Posterior vena cava (tissue), 2 donors: ENCODE results near the gene SERPINC1. TPM values are rescaled to one million over a fixed set of nuclear protein-coding genes. Genes with fewer than 3 reads are reported as not detected.
"Not testable (repeated sequence)": the region's sequence is repeated elsewhere in the genome, so short reads cannot be mapped to it uniquely, and the experiment has no call there.

Experiments
- DNase-seq: peaks from one replicate; pipeline ENCODE4 v3.0.0-alpha.2; 2020; ENCODE audit warnings: low spot score
- intact Hi-C, 2 donors: fragments of 100-400 bp; cut with DNase I; formaldehyde crosslinking; loops; one replicate each; pipeline versions ENCODE4 v1.14.1 to v1.14.2; 2022 to 2023
- long read RNA-seq, 2 donors: library from polyadenylated mRNA; unstranded; transcript quantifications; one replicate each; pipeline ENCODE4 v2.0.0, GENCODE V29; 2020 to 2021
- total RNA-seq, 2 donors: library from RNA; stranded (reverse); fragmentation: NEBNext Ultra II Directional; extraction: Animal tissue kit (Norgen Biotek cat#: 25700); gene quantifications; one replicate each; pipeline ENCODE4 v1.2.1, GENCODE V29; 2021
- donor health status: DM: yes; HTN: yes; CAD: no.
- donor health status: DM: yes; HTN: yes; CAD: no.

The SERPINC1 gene
- total RNA-seq, result under 1 TPM in 1 of 2 donors, not detected in 1; 0.65 TPM
- long read RNA-seq, donor 1, result 0 reads
- long read RNA-seq, donor 2, result 0 reads

DNA sequence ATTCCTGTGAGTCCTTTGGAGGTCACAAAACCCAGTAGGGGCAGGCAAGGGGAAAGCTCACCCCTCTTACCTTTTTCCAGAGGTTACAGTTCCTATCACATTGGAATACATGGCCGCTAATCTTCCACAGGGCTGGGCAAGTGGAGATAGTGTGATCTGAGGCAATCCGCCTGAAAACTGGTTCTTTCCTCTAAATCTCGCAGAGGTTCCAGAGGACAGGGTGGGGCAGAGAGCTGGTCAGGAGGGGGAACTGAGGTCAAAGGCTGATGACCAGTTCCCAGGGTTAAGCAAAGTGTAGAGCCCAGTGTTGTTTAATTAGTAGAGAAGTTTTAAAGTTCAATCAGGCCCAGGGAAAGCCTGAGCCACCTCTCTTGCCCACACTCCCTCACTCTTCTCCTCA lies at the start of gene SERPINC1:
Gene SERPINC1, minus strand, starts transcription at position 179 of the 400 bp plus-strand sequence. Its CDS starts 68 bp downstream, at position 111.
- intact Hi-C loops, result no loop called here
- DNase-seq, result no peak

DNA sequence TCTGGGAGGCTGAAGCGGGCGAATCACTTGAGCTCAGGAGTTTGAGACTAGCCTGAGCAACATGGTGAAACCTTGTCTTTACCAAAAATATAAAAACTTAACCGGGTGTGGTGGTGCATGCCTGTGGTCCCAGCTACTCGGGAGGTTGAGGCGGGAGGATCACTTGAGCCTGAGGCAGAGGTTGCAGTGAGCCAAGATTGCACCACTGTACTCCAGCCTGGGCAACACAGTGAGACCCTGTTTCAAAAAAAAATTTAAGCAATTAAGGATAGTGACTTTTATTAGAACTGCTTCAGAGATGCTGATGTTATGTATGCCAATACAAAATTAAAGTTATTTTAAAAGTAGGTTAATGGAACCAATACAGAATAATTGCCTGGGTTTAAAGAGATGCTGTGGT lies 48.8 kb upstream of the SERPINC1 start:
- DNase-seq, intact Hi-C loops: not testable (repeated sequence)

DNA sequence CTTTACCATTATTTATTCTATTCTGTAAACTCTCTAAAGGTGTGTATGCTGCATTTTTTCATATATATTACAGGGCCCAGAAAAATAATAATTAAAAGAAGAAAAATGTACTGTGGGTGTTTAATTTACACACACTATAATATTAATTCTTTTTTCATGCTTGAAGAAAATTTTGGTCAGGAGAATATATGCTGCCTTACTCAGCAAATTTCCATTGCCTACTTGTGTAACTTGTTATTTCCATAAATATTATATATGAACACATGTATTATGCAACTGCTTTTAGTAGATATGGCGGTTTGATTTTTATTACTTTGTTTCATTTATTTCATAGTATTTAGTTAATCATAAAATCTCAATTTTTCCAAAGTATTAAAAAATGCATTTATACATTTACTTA lies 46.4 kb upstream of the SERPINC1 start:
- no peak for DNase-seq
- intact Hi-C loops, result no loop called here

DNA sequence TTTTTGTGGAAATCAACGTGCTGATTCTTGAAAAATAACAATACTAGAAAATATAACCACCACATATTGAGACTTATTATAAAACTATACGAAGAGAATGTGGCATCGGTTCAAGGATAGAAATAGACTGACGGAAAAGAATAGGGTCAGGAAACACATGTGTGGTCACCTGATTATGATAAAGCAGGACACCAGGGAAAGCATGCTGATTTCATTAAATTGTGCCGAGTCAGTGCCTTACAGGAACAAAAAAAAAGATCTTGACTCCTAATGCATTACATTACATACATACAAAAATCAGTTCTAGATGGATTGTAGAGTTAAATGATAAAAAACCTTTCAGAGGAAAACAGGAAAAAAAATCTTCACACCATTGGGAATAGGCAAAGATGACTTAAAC lies 43.5 kb upstream of the SERPINC1 start:
- intact Hi-C loops, result no loop called here
- DNase-seq, result no peak

DNA sequence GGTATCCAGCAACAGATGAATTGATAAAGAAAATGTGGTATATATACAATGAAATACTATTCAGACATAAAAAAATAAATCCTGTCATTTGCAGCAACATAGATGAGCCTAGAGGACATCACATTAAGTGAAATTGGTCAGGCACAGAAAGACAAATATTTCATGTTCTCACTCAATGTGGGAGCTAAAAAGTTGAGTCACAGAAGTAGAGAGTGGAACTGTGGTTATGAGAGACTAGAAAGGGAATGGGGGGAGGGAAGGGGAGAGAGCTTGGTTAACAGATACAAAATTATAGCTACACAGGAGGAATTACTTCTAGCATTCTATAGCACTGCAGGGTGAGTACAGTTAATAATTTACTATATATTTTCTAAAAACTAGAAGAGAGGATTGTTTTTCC lies 37.1 kb upstream of the SERPINC1 start:
- intact Hi-C loops, result no loop called here

DNA sequence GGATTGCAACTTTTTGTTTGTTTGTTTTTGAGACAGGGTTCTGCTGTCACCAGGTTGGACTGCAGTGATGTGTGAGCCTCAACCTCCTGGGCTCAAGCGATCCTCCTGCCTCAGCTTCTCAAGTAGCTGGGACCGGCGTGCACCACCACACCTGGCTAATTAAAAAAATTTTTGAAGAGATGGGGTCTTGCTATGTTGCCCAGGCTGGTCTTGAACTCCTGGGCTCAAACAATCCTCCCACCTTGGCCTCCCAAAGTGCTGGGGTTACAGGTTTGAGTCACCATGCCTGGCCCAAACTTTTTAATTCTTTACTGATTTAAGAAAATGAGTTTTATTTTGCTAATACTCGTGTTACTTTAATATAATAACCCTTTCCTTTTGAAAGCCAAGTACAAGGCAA lies 31.5 kb upstream of the SERPINC1 start:
- no peak for DNase-seq

More for the DNA sequence above, 37.1 kb upstream of the SERPINC1 start:
- DNase-seq, result no peak

DNA sequence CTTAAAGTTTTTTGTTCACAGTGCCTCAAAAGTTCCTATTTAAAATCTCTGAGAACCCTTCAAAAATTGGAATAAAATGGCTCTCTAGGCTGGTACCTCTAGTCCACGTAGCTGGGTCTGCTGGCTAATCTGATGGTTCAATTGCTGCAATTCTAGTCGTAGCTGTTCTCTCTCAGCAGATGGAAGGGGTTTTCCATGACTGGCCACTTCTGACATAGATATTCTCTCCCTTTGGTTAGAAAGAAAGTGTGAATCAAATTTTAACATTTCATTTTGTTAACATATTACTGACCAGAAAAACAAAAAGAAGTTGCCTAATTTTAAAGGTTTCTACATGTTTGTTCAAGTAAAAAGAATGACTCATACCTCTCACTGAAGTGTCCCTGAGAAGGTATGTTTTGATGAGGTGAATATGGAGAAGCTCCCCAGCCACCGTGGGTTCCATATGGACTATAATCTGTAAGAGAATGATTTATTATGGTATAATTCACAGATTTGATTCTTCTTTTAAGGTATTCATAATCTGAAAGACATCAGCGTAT lies 29.3 kb upstream of the SERPINC1 start:
- DNase-seq, result no peak
- intact Hi-C loops, result no loop called here

More for the DNA sequence above, 31.5 kb upstream of the SERPINC1 start:
- intact Hi-C loops, result no loop called here

DNA sequence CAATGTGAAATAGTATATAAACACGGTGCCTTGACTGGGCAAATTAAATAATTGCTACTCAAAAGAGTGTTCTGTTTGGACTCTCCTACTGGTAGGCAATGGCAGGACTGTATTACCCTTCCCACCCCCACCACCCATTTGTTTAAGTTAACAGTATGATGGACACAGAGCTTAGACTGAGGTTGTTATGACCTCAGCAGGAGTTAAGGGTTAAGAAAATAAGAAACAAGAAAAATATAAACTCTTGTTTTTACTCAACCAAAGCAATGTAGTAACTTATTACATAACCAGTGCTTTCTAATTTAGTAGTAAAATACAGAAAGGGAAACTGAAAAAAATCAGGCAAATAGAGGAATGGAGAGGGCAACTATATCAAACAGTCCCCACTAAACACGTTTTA lies 19.9 kb upstream of the SERPINC1 start:
- intact Hi-C loops, result no loop called here
- DNase-seq, result no peak

DNA sequence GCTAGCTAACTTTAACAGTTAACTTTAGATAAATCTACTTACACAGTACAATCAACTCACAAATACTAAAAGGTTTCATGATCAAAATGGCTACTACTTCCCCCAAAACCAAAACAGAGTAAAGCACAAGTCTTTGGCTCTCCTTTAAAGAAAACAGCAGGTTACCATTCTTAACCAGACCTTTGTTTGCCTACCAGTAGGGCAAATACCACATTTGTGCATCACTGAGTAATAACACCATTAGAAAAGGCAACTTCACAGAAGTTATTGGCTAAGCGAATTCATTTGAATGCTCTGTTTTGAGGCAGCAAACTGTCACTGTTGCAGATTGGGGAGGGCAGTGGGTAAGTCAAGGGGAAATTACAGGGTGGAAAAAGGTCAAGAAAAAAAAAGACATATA lies 17.3 kb upstream of the SERPINC1 start:
- intact Hi-C loops, result no loop called here
- no peak for DNase-seq

DNA sequence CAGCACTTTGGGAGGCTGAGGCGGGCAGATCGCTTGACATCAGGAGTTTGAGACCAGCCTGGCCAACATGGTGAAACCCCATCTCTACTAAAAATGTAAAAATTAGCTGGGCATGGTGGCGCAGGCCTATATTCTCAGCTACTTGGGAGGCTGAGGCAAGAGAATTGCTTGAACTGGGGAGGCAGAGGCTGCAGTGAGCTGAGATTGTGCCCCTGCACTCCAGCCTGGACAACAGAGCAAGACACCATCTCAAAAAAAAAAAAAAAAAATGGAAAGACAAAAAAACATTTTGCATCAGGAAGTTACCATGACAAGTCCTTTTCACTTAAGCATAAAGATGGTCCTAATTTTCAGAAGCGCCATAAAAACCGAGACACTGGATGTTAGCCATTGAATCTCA lies 13.4 kb upstream of the SERPINC1 start:
- DNase-seq, intact Hi-C loops: not testable (repeated sequence)

DNA sequence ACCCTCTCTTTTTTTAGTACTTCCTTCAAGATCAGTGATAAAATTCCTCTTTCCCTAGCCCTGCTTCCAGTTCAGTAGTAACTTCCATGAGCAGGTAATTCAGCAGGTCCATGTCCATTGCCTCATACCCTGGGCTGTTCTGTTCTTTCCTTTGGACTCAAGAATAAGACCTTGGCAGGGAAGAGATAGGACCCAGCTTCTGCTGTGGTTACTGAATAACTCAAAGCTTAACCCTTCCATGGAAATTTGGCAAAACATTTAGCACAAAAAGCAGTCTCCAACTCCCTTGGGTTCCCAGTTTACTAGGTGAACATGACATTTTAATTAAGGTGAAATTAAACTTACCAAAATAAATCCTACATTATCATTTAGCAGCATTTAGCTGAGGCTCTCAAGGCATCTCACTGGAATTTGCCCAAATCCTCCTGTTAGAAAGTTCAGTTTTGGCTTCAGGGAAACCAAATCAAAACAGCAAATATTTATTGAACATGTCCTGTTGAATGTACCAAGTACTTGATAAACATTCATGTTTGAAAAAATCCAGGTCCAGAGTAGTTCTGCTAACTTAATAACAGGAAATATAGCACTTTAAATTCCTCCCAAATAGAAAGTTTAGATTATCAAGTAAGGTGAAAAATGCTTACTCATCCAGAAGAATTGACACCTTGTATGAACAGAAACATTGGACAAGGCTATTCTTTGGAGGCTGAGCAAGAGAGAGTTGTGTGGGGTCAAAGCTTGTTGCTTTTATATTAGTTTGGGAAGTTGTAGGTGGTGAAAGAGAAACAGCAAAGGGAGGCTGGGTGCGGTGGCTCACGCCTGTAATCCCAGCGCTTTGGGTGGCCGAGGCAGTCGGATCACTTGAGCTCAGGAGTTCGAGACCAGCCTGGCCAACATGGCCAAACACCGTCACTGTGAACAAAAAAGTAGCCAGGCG lies 8.4 kb upstream of the SERPINC1 start:
- intact Hi-C loops, result no loop called here
- DNase-seq, result no peak

DNA sequence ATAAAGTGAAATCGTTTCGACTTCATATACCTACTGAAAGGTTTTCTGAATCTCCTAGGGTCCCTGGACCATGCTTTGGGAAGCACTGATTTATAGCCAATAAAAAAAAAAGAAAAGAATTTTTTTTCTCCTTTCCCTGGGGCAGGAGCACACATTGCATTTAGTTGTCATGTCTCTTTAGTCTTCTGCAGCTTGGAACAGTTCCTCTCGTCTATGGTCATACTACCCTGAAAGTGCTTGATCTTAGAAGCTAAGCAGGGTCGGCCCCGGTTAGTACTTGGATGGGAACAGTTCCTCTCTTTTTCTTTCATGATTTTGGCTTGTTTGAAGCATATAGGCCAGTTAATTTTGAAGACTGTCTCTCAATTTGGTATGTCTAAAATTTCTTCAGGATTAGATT lies 3.7 kb upstream of the SERPINC1 start:
- DNase-seq, result no peak
- intact Hi-C loops, result no loop called here

DNA sequence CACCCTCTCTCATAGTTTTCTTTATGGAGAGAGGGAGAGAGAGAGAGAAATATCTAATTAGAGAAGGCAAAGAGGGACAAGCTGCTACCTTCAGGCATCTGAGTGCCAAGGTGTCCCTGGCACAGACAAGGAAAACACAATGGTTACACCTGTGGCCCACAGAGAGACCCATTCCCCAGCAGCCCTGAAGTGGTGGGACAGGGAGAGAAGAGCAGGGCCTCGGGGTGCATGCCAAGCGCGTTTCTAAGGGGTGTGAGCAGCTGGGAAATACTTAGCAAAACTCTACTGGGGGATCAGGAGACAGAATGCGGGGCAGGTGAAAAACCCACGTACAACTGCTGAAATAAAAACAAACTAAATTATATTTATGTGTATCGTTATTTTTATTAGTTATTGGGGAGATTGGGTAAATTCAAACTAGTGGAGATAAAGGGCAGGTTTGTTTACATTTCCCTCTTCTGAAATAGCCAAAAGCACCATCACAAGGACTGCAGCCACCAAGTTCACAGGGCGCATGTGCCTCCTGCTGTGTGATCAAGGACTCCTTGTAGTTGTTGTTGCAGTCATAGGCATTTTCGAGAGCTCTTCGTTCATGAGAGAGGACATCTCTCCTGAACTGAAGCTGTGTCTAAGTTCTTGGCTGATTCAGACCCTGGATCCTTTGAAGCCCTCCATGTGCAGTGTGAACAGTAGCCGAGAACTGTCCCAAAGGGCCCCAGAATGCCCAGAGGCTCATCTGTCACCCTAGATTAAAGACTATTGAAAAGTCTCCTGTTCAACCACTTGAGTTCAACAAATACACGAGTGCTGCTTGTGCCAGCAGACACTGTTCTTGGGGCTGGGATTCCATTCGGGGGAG lies 737 bp upstream of the SERPINC1 start:
- intact Hi-C loops, result no loop called here
- no peak for DNase-seq

DNA sequence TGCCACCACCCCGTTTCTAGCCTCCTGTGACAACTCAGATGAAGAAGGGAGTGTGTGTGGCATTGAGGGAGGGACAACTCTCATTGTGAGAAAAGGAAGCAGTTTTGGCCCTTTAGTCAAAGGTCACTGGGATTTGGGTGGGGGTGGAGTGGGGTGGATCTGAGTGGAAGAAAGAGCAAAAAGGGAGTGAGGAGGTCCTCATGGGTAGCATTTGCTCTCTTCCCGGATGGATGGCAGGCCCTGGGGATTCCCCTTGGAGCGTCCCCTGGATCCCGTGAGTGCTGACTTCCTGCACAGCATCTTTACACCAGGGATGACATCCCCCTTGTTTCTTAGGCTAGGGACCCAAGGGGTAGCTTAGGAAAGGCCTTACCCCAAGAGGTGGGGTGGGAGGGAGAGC lies 460 bp downstream of the SERPINC1 start:
- DNase-seq, result no peak
- intact Hi-C loops, result no loop called here

DNA sequence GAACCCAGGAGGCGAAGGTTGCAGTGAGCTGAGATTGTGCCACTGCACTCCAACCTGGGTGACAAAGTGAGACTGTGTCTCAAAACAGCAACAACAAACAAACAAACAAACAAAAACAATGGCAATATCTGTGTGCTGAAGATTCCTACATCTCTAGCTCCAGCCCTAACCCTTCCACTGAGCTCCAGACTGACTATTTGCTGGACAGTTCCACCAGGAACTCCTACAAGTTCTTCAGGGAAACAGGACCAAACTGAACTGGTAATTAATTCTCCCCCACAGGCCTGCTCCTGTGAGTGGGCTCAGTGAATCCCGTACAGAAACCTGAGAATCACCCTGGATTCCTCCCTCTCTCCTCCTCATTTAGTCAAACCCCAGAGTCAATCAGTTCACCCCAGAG lies 1.5 kb downstream of the SERPINC1 start:
- intact Hi-C loops, result no loop called here
- DNase-seq, result no peak

DNA sequence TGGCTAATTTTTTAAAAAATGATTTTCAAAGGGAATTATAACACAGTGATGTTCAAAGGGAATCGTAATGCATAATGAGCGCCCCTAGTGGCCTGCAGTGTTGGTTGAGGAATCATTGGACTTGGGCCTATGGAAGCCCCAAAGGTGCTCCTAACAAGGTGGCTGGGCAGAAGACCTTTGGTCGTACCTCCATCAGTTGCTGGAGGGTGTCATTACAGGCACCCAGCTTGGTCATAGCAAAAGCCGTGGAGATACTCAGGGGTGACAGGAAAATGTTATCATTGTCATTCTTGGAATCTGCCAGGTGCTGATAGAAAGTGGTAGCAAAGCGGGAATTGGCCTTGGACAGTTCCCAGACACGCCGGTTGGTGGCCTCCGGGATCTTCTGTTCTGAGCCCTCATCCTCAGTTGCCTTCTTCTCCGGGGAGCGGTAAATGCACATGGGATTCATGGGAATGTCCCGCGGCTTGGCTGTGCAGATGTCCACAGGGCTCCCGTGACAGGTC lies 2.7 kb downstream of the SERPINC1 start:
- intact Hi-C loops, result no loop called here
- DNase-seq, result no peak

DNA sequence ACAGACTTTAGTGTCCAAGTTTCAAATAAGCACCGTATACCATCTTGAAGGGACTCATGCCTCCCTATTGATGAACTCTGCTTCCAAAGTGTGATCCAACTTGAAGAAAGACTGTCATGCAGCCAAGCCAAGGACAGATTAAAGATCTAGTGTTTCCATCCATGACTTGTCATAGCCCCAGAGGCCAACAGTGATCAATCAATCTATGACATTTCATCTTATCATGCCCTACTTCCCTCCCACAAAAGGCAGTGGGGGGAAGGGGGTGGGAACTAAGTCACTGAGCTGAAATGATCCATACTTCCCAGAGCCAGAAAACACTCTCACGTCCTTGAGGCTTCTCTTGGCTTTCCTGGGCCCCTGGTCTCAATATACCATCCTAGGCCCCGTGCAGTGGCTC lies 4.0 kb downstream of the SERPINC1 start:
- DNase-seq, result no peak
- intact Hi-C loops, result no loop called here

DNA sequence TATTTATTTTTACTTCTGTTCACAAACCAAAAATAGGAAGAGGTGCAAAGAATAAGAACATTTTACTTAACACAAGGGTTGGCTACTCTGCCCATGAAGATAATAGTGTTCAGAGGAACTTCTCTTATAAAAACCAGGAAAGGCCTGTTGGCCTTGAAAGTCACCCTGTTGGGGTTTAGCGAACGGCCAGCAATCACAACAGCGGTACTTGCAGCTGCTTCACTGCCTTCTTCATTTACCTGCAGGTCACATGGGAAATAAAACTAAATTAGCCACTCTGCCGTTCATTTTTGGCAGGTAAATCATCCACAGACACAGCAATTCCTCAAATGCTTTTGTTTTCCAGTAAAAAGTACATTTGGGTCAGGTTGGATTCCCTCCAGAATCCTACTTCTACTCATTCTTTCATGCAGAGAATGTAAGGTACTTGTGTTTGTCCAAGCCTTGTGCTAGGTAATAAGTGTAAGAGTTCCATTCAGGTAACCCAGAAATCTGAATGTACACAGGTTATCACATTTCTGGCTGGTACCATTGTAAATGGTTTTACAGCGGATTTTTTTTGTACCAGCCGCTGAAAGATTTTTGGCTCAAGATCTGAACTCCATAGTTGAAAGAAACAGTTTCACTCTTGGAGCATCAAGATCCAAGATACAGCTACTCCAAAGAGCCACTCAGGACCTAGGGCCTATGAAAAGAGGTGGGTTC lies 13.1 kb downstream of the SERPINC1 start:
- intact Hi-C loops, result no loop called here
- no peak for DNase-seq

DNA sequence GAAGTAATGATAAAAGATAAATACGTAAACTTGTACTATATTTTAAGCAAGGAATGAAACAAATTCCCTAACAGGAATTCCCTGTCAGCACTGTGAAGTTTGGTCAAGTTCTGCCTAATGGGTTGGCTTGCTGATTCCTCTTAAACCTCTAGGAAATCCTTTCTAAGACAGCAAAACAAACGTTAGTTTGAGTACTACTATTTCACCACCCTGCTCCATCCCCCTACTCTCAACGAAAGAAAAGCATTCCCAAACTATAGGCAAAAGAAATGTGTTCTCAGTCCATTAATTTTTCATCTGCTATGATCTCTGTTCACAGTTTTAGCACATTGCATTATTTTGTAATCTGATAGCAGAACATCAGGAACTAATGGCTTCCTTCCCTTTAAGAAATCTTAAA lies 16.1 kb downstream of the SERPINC1 start:
- DNase-seq, result no peak
- intact Hi-C loops, result no loop called here
